CD4-positive, alpha-beta T cell (primary cell): Measurements from ENCODE around the gene GNG13. TPM values are rescaled to one million over a fixed set of nuclear protein-coding genes. Genes with fewer than 3 reads are reported as not detected.

Experiments
- ATAC-seq: fragments of 200-7000 bp; cut with Tn5 transposase; one replicate; pipeline ENCODE4 v1.10.0; 2022; ENCODE audit warnings: mild to moderate bottlenecking; ENCODE audit not compliant: poor library complexity
- CTCF ChIA-PET: fragments of 350-600 bp; sonication (Branson Sonifier 250); formaldehyde crosslinking; loops from one replicate; lab custom pipeline; 2021; ENCODE audit warnings: antibody characterized with exemption, inconsistent platforms; lab: Charles Lee
- POLR2A ChIA-PET: fragments of 350-600 bp; sonication (Branson Sonifier 250); formaldehyde crosslinking; loops from one replicate; lab custom pipeline; 2021; ENCODE audit warnings: antibody characterized with exemption, inconsistent platforms; lab: Charles Lee
- DNase-seq, 14 experiments: peaks; one replicate each; pipeline ENCODE4 v3.0.0-alpha.2; 2013 to 2020; ENCODE audit warnings: mixed read lengths in 2 of 14
- H3K27ac ChIP-seq, 2 donors: one replicate each; pipeline versions ENCODE4 v1.5.1 to v1.7.0; 2013; ENCODE audit warnings: low read length in 2 of 2, low read depth in 1 of 2, mild to moderate bottlenecking in 1 of 2
- H3K27me3 ChIP-seq, 2 experiments: 1 replicate in 1 of 2; 2 replicates in 1 of 2; pipeline versions ENCODE4 v1.6.1 to v1.7.0; 2013; ENCODE audit warnings: low read length in 2 of 2, control low read depth in 1 of 2, mild to moderate bottlenecking in 1 of 2, moderate library complexity in 1 of 2; ENCODE audit not compliant: insufficient read depth in 2 of 2, control insufficient read depth in 1 of 2
- H3K36me3 ChIP-seq: one replicate; pipeline ENCODE4 v1.6.1; 2013; ENCODE audit warnings: low read length, control low read depth; ENCODE audit not compliant: insufficient read depth
- H3K4me1 ChIP-seq: one replicate; pipeline ENCODE4 v1.6.1; 2013; ENCODE audit warnings: low read length, control low read depth; ENCODE audit not compliant: insufficient read depth
- H3K4me3 ChIP-seq: one replicate; pipeline ENCODE4 v1.5.1; 2013; ENCODE audit warnings: mild to moderate bottlenecking, low read length, moderate library complexity
- H3K9me3 ChIP-seq, 2 experiments: 1 replicate in 1 of 2; 2 replicates in 1 of 2; pipeline versions ENCODE4 v1.6.1 to v1.7.0; 2013; ENCODE audit warnings: low read length in 2 of 2, mild to moderate bottlenecking in 2 of 2, control low read depth in 1 of 2, moderate library complexity in 1 of 2; ENCODE audit not compliant: control insufficient read depth in 1 of 2, insufficient read depth in 1 of 2
- H3K27ac Mint-ChIP-seq: one replicate; pipeline ENCODE4 v1.8.0; 2020; ENCODE audit warnings: mixed read lengths
- H3K27me3 Mint-ChIP-seq: one replicate; pipeline ENCODE4 v1.8.0; 2021; ENCODE audit warnings: mixed read lengths
- H3K36me3 Mint-ChIP-seq: one replicate; pipeline ENCODE4 v1.8.0; 2021; ENCODE audit warnings: low read depth, mixed read lengths
- H3K4me1 Mint-ChIP-seq: one replicate; pipeline ENCODE4 v1.8.0; 2021; ENCODE audit warnings: low read depth, mixed read lengths
- H3K4me3 Mint-ChIP-seq: one replicate; pipeline ENCODE4 v1.8.0; 2020; ENCODE audit warnings: mild to moderate bottlenecking, mixed read lengths
- H3K9me3 Mint-ChIP-seq: one replicate; pipeline ENCODE4 v1.8.0; 2020; ENCODE audit warnings: mixed read lengths
- intact Hi-C, 2 experiments: fragments of 100-400 bp; cut with DNase I in 1 of 2; cut with micrococcal nuclease in 1 of 2; formaldehyde crosslinking; loops; one replicate each; pipeline versions ENCODE4 v1.15.1 to v1.9.0; 2023 to 2025; cut with DNase I, micrococcal nuclease
- total RNA-seq, 174 experiments: library from RNA in 2 of 174; stranded (reverse) in 2 of 174; gene quantifications; one replicate each; pipeline ENCODE4 v1.2.3 and lab custom pipeline; 2021 to 2026
- TF ChIP-seq, protein P1 (sequence below): fragments of 200-600 bp; IDR thresholded peaks from one replicate; pipeline ENCODE4 v1.8.0; 2022; ENCODE audit warnings: antibody characterized with exemption, mild to moderate bottlenecking

Gene GNG13
- total RNA-seq, 2 experiments from 2014 or later, result not detected

DNA sequence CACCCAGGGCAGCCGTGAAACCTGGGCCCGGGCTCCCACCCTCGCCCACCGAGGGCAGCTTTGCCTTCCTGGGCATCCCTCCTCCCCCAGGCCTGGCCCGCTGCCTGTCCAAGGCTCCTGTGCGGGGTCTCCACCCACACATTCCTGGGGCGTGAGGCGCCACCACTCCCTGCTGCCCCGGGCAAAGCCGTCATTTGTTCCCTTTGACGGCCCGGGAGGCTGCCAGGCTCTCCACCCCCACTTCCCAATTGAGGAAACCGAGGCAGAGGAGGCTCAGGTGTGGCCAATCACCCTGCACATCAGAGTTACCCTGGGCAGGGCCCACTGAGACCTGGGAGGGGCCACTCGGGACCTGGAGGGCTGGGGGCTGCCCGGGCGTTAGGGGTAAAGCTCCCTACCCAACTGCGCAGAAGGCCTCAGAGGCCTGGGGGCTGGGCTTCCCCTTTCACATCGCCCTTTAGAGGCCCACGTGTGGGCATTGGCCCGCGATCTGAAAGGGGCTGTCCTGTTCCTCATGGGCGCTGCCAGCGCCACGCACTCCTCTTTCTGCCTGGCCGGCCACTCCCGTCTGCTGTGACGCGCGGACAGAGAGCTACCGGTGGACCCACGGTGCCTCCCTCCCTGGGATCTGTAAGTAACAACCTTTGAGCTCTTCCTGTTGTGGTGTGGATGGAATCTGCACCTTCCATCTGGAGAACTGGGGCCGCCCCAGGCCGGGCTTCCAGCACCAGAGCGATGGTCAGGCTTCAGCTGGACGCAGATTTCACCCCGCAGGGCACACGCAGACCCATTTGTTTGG lies 39.8 kb downstream of the GNG13 start, which contains the start of gene MSLN:
MSLN (plus strand) TSS at position 190 of the 799 bp plus-strand sequence. CDS start 1,947 bp downstream, outside the sequence.
- Mint-ChIP-seq H3K27me3 (peaks cover 3% of the 10 kb centered on the region), H3K4me3 (no peak within 1 kb of the TSS), H3K36me3 (no peaks in the 10 kb centered on the region), H3K27ac (no peak within 1 kb of the TSS), H3K9me3 (no peaks in the 10 kb centered on the region), H3K4me1 (no peaks in the 10 kb centered on the region)
- no peaks in the 10 kb centered on the region for H3K27me3 ChIP-seq
- no peaks in the 10 kb centered on the region for H3K36me3 ChIP-seq
- H3K27ac ChIP-seq, result no peak within 1 kb of the TSS
- intact Hi-C loops, result no loop called here
- no peaks in the 10 kb centered on the region for H3K9me3 ChIP-seq
- DNase-seq (peak in 2 of 14 experiments; percentile 4 to 9), ATAC-seq (no peak)
- H3K4me3 ChIP-seq, result no peak within 1 kb of the TSS
- ChIA-PET POLR2A (no interaction called here), CTCF (no interaction called here)
- TF ChIP-seq, protein P1, sequence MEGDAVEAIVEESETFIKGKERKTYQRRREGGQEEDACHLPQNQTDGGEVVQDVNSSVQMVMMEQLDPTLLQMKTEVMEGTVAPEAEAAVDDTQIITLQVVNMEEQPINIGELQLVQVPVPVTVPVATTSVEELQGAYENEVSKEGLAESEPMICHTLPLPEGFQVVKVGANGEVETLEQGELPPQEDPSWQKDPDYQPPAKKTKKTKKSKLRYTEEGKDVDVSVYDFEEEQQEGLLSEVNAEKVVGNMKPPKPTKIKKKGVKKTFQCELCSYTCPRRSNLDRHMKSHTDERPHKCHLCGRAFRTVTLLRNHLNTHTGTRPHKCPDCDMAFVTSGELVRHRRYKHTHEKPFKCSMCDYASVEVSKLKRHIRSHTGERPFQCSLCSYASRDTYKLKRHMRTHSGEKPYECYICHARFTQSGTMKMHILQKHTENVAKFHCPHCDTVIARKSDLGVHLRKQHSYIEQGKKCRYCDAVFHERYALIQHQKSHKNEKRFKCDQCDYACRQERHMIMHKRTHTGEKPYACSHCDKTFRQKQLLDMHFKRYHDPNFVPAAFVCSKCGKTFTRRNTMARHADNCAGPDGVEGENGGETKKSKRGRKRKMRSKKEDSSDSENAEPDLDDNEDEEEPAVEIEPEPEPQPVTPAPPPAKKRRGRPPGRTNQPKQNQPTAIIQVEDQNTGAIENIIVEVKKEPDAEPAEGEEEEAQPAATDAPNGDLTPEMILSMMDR, result no peak
- H3K4me1 ChIP-seq, result no peaks in the 10 kb centered on the region

DNA sequence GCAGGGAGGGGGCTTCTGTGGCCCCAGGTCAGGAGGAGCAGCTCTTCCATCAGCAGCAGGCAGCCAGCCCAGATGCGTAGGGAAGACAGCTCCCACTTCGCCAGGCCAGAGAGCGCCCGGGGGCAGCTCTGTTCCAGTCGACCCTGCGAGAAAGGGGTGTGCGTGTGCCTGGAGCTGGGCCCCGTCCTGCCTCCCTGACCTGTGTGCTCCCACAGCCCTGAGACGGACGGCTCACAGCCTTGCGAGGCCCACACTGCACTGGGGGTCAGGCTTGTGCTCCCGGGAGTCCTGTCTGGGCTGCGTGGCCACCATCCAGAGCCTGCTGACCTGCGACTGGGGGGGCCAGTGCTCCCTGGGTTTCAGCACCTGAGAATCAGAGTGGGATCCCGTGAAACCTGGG lies 40.5 kb downstream of the GNG13 start:
- H3K4me1 ChIP-seq, result peaks cover 1% of the 10 kb centered on the region
- ChIA-PET POLR2A (no interaction called here), CTCF (no interaction called here)
- H3K4me3 Mint-ChIP-seq, result no peak overlapping the region
- H3K27ac Mint-ChIP-seq, result no peak overlapping the region
- ATAC-seq, result no peak
- H3K9me3 Mint-ChIP-seq, result no peaks in the 10 kb centered on the region
- intact Hi-C loops, result no loop called here
- no peaks in the 10 kb centered on the region for H3K9me3 ChIP-seq
- H3K4me1 Mint-ChIP-seq, result no peaks in the 10 kb centered on the region
- H3K27me3 ChIP-seq, result no peaks in the 10 kb centered on the region
- peaks cover 5% of the 10 kb centered on the region for H3K27me3 Mint-ChIP-seq
- peak in 2 of 14 experiments; percentile 4 to 10 for DNase-seq
- no peaks in the 10 kb centered on the region for H3K36me3 Mint-ChIP-seq
- no peaks in the 10 kb centered on the region for H3K36me3 ChIP-seq
- H3K4me3 ChIP-seq, result no peak overlapping the region
- TF ChIP-seq, protein P1, result no peak
- H3K27ac ChIP-seq, result no peak overlapping the region

DNA sequence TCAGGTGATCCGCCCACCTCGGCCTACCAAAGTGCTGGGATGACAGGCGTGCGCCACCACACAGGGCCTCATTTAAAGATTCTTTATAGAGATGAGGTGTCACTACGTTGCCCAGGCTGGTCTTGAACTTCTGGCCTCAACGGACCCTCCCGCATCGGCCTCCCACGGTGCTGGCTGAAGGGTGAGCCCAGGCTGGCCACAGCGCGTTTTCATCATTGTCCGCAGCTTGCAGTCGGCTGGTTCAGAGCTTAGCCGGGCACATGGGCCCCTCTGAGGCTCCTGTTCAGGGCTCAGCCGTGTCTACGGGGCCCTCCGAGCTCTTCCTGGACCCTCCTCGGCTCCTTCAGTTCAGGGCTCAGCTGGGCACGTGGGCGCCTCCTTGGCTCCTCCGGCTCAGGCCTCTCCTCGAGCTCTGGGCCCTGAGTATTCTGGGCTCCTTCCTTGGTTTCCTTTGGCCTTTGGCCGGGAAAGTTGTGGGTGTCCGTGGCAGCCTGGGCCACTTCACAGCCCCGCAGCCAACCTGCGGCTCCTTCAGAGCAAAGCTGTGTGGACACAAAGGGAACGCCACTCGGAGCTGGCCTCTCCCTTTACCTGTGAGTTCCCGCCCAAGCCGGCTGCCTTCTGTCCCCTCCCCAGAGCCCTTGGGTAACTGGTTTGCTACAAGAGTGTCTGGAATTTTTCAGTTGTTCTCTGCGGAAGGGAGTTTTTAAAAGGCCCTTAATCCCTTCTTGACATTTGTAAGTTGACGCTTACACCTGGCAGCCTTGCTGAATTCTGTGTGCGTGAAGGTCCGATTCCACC lies 41.2 kb downstream of the GNG13 start:
- intact Hi-C loops, result no loop called here
- no peak overlapping the region for H3K4me3 ChIP-seq
- Mint-ChIP-seq H3K36me3 (no peaks in the 10 kb centered on the region), H3K4me1 (no peaks in the 10 kb centered on the region), H3K27me3 (peaks cover 5% of the 10 kb centered on the region), H3K4me3 (no peak overlapping the region), H3K27ac (no peak overlapping the region), H3K9me3 (no peaks in the 10 kb centered on the region)
- TF ChIP-seq, protein P1, result no peak
- H3K27ac ChIP-seq, result no peak overlapping the region
- H3K27me3 ChIP-seq, result no peaks in the 10 kb centered on the region
- ChIA-PET POLR2A (no interaction called here), CTCF (interaction anchor here (0.7 kb wide), 1 partner anchor 84 kb away, joined by 4 read pairs; no protein-coding TSS in a partner anchor)
- no peaks in the 10 kb centered on the region for H3K36me3 ChIP-seq
- ATAC-seq (no peak), DNase-seq (peak in 2 of 14 experiments; percentile 4 to 6)
- H3K9me3 ChIP-seq, result no peaks in the 10 kb centered on the region
- H3K4me1 ChIP-seq, result peaks cover 7% of the 10 kb centered on the region
